Epithelial cell of proximal tubule (primary cell): Measurements from ENCODE around the gene PCP2. TPM values are rescaled to one million over a fixed set of nuclear protein-coding genes. Genes with fewer than 3 reads are reported as not detected.

ENCODE experiments used
- DNase-seq: peaks from one replicate; pipeline ENCODE4 v3.0.0-alpha.2; 2011; ENCODE audit warnings: low read depth
- H3K4me3 ChIP-seq: 2 replicates; pipeline ENCODE4 v1.5.1; 2011; ENCODE audit warnings: low read depth, mild to moderate bottlenecking, low read length
- total RNA-seq: library from RNA; depleted of rRNA; stranded (reverse); fragments of >200 nt; gene quantifications from 2 replicates; pipeline ENCODE4 v1.2.3, GENCODE V29; 2015
- TF ChIP-seq, protein P1 (sequence below): conservative IDR thresholded peaks from 2 replicates; pipeline ENCODE4 v1.5.1; 2012; ENCODE audit warnings: low read depth, mild to moderate bottlenecking, low read length

PCP2 gene
- total RNA-seq, 1 donor from 2014 or later, result not detected

GRCh38 chr19:7643031-7643415, 9.5 kb upstream of the PCP2 start:
- no peak overlapping the region for H3K4me3 ChIP-seq
- DNase-seq, result no peak
- TF ChIP-seq, protein P1, sequence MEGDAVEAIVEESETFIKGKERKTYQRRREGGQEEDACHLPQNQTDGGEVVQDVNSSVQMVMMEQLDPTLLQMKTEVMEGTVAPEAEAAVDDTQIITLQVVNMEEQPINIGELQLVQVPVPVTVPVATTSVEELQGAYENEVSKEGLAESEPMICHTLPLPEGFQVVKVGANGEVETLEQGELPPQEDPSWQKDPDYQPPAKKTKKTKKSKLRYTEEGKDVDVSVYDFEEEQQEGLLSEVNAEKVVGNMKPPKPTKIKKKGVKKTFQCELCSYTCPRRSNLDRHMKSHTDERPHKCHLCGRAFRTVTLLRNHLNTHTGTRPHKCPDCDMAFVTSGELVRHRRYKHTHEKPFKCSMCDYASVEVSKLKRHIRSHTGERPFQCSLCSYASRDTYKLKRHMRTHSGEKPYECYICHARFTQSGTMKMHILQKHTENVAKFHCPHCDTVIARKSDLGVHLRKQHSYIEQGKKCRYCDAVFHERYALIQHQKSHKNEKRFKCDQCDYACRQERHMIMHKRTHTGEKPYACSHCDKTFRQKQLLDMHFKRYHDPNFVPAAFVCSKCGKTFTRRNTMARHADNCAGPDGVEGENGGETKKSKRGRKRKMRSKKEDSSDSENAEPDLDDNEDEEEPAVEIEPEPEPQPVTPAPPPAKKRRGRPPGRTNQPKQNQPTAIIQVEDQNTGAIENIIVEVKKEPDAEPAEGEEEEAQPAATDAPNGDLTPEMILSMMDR, result no peak

DNA sequence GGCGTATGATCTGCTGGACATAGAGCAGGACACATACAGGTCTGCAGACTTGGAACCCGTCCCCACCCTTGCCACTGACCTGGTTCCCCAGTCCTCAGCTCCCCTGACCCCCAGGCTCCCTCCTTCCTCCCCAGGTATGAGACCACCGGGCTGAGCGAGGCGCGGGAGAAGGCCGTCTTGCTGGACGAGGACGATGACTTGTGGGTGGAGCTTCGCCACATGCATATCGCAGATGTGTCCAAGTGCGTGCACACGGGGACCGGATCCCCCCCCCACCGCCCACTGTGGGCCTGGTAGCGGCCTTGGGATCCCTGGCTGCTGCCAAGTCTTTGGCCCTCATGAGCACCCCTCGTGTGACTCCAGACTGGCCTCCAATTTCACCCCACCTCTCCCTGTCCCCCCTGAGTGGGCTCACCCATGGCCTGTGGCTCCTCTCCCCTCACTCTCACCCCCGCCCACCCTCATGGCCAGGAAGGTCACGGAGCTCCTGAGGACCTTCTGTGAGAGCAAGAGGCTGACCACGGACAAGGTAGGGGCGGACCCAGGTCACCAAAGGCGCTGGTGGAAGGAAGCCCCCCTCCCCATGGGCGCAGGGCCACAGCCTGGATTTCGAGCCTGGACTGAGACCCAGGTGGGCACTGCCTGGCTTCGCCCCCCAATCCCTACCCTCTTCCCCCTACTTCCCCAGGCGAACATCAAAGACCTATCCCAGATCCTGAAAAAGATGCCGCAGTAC, 8.9 kb upstream of the PCP2 start:
- H3K4me3 ChIP-seq, result no peak overlapping the region
- no peak for DNase-seq
- TF ChIP-seq, protein P1, result no peak

GRCh38 chr19:7641290-7642276, 8.1 kb upstream of the PCP2 start:
- no peak overlapping the region for H3K4me3 ChIP-seq
- TF ChIP-seq, protein P1, result no peak
- no peak for DNase-seq

DNA sequence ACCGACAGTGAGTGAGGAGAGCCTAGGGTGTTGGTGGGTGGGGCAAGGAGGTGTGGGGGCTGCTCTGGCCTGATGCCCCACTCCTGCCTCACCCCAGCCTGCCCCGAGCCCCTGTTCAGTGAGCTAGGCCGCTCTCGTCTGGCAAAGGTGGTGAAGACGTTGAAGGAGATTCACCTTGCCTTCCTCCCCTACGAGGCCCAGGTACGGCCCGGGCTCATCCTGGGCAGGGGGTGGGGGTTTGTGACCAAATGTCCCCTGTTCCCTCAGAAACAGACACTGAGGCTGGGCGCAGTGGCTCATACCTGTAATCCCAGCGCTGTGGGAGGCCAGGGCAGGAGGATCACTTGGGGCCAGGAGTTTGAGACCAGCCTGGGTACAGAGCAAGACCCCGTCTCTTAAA, 7.3 kb upstream of the PCP2 start:
- H3K4me3 ChIP-seq, result no peak overlapping the region
- DNase-seq, result no peak
- TF ChIP-seq, protein P1, result no peak

- TF ChIP-seq, protein P1, result no peak
- no peak overlapping the region for H3K4me3 ChIP-seq
- no peak for DNase-seq
Observed at GRCh38 chr19:7639863-7640348, 6.4 kb upstream of the PCP2 start.

- H3K4me3 ChIP-seq, result no peak overlapping the region
- DNase-seq, result no peak
- TF ChIP-seq, protein P1, result no peak
Observed at GRCh38 chr19:7638802-7639465, 5.4 kb upstream of the PCP2 start.
